ENCODE results near the gene PLIN5. TPM values are rescaled to one million over a fixed set of nuclear protein-coding genes. Genes with fewer than 3 reads are reported as not detected.
"Not testable (repeated sequence)": the region's sequence is repeated elsewhere in the genome, so short reads cannot be mapped to it uniquely, and the experiment has no call there.

PLIN5 gene
- total RNA-seq, 2 experiments from 2014 or later, result 0.32 to 0.56 TPM

DNA sequence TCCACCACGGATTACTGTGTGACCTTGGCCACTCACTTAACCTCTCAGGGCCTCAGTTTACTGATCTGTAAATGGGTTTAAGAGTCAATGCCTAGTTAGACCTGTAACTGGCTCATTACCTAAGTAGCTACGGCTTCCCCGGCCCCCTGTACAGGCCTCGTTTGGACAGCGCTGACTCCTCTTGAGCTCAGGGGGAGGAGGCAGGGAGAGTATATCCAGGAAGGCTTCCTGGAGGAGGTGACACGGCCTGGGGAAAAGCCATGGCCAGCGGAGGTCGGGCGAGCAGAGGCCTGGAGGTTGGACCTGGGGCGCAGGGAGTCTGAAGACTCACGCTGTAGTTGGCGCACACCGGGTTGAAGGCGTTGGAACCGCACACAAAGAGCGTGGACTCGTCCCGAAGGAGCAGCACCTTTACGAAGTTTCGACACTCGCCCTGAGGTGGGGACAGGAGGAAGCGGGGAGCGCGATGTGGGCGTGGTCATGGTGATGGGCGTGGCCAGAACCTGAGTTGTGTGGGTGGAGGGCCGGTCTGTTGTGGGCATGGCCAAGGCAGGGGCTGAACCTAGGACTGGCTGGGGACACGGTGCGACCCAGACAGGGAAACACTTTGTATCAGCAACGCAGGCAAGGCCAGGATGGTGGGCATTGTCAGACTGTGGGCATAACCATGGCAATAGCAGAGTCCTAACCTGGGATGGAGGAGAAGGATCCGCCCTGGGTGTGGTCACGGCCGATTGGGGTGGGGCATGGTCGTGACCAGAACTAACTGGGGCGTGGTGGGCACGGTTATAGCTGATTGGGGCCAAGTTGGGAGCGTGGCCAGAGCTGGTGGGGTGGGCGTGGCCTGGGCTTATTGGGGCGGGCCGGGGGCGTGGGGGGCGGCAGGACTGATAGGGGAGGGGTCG, 20.9 kb upstream of the PLIN5 start:
- DNase-seq, result no peak
- Mint-ChIP-seq H3K9me3 (no peaks in the 10 kb centered on the region), H3K36me3 (no peaks in the 10 kb centered on the region), H3K27me3 (peaks cover 3% of the 10 kb centered on the region), H3K27ac (no peak overlapping the region), H3K4me3 (no peak overlapping the region), H3K4me1 (no peaks in the 10 kb centered on the region)

DNA sequence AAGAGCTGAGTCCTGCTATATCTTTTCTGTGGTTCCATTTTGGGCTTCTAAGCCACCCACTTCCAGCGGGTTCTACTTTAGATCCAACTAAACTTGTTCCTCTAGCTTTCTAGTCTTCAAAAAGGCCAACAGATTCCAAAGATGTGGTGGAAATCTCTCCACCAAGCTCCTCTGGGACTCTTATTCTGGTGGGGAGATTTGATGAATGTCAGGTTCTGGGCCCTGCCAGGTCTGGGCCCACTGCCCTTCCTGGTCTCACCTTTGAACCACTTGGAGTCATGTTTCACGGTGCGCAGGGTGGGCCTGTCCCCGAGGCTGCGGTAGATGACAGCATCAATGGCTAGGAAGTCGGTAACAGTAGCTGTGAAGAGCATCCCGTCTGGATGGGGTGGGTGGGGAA, 19.7 kb upstream of the PLIN5 start:
- no peaks in the 10 kb centered on the region for H3K9me3 Mint-ChIP-seq
- H3K27ac Mint-ChIP-seq, result no peak overlapping the region
- no peaks in the 10 kb centered on the region for H3K4me1 Mint-ChIP-seq
- no peak for DNase-seq
- no peak overlapping the region for H3K4me3 Mint-ChIP-seq
- peaks cover 3% of the 10 kb centered on the region for H3K27me3 Mint-ChIP-seq
- no peaks in the 10 kb centered on the region for H3K36me3 Mint-ChIP-seq

DNA sequence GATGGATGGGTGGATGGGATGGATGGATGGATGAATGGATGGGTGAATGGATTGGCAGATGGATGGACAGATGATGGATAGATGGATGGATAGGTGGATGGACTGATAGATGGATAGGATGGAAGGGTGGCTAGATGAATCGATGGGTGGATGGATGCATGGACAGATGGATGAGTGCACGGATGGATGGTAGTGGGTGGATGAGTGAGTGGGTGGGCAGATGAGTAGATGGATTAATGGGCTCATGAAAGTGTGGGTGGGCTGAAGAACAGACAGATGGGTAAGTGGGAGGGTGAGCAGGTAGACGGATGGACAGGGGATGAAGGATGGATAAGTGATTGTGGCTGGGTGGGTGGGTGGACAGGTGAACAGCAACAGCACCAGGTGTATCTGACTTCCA, 18.8 kb upstream of the PLIN5 start:
- Mint-ChIP-seq H3K27ac (no peak overlapping the region), H3K27me3 (peaks cover 8% of the 10 kb centered on the region), H3K9me3 (no peaks in the 10 kb centered on the region), H3K4me1 (no peaks in the 10 kb centered on the region), H3K4me3 (no peak overlapping the region), H3K36me3 (no peaks in the 10 kb centered on the region)
- DNase-seq, result no peak

DNA sequence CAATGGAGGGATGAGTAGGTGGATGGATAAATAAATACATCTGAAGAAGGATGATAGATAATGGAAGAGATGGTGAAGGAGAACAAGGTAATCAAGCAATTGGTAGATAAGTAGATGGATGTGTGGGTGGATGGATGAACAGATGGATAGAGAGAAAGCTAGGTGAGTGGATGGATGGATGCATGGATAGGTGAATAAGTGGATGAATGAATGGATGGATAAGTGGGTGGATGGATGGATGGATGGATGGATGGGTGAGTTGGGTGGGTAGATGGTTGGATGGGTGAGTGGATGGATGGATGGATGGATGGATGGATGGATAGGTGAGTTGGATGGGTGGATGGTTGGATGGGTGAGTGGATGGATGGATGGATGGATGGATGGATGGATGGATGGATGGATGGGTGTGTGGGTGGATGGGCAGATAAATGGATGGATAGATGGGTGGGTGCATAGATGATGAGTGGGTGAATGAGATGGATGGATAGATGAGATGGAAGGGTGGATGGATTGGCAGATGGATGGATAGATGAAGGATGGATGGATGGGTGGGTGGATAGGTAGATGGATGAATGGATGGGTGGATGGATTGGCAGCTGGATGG, 18.2 kb upstream of the PLIN5 start:
- H3K36me3 Mint-ChIP-seq, result no peaks in the 10 kb centered on the region
- H3K4me1 Mint-ChIP-seq, result no peaks in the 10 kb centered on the region
- peaks cover 8% of the 10 kb centered on the region for H3K27me3 Mint-ChIP-seq
- no peak overlapping the region for H3K4me3 Mint-ChIP-seq
- H3K9me3 Mint-ChIP-seq, result no peaks in the 10 kb centered on the region
- no peak overlapping the region for H3K27ac Mint-ChIP-seq
- DNase-seq, result no peak

DNA sequence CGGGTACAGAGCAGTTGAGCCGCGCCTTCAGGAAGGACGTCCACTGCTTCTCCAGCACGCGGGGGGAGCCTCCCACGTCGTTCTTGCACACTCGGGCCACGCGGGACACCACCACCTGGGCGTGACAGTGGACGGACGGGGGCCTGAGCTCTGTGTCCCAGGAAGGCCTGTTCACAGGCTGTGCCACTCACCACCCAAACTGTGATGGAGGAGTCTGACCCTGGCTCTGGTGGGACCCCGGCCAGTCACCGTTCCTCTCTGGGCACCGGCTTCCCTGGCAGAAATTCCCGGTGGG, 17.4 kb upstream of the PLIN5 start:
- H3K36me3 Mint-ChIP-seq, result no peaks in the 10 kb centered on the region
- no peaks in the 10 kb centered on the region for H3K4me1 Mint-ChIP-seq
- no peak overlapping the region for H3K4me3 Mint-ChIP-seq
- H3K27me3 Mint-ChIP-seq, result peaks cover 8% of the 10 kb centered on the region
- no peaks in the 10 kb centered on the region for H3K9me3 Mint-ChIP-seq
- DNase-seq, result no peak
- H3K27ac Mint-ChIP-seq, result no peak overlapping the region

DNA sequence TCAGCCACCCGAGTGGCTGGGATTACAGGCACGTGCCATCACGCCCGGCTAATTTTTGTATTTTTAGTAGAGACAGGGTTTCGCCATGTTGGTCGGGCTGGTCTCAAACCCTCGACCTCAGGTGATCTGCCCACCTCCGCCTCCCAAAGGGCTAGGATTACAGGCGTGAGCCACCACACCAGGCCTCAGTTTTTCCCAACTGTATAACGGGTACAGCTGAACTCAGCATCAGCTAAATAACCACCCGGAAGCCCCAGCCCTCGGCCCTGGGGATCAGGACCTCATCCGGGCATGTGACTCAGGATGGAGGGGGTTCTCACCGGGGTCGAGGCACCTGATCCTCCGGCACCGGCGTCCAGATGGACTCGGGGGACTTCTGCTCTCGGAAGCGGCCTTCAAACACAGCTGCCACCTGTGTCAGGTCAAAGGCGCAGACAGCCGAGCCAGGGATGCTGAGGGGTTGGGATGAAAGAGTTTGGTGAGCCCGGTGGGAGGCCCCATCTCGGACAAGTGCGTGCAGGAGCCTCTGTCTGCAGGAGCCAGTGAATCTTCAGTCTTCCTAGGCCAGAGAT, 15.5 kb upstream of the PLIN5 start:
- no peaks in the 10 kb centered on the region for H3K4me1 Mint-ChIP-seq
- peaks cover 8% of the 10 kb centered on the region for H3K27me3 Mint-ChIP-seq
- DNase-seq, result no peak
- H3K4me3 Mint-ChIP-seq, result no peak overlapping the region
- no peak overlapping the region for H3K27ac Mint-ChIP-seq
- H3K36me3 Mint-ChIP-seq, result no peaks in the 10 kb centered on the region
- H3K9me3 Mint-ChIP-seq, result no peaks in the 10 kb centered on the region

DNA sequence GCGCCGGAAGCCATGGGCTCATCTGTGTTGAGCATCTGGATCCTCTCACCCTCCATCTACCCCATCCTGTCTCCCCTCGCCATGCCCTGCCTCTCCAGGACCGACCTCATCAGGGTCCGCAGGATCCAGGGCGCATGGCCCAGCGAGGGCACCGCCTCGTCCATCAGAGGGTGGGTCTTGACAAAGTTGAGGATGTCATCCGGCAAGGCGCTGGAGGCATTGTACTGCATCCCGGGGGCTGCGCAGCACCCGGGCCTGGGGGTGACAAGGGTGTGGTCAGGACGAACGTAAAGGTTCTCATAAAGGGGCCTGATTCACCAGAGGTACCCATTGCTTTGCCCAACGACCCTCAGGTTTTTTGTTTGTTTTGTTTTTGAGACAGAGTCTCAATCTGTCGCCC, 15.0 kb upstream of the PLIN5 start:
- no peaks in the 10 kb centered on the region for H3K9me3 Mint-ChIP-seq
- H3K27ac Mint-ChIP-seq, result no peak overlapping the region
- H3K36me3 Mint-ChIP-seq, result no peaks in the 10 kb centered on the region
- DNase-seq, result no peak
- no peak overlapping the region for H3K4me3 Mint-ChIP-seq
- no peaks in the 10 kb centered on the region for H3K4me1 Mint-ChIP-seq
- H3K27me3 Mint-ChIP-seq, result peaks cover 8% of the 10 kb centered on the region

DNA sequence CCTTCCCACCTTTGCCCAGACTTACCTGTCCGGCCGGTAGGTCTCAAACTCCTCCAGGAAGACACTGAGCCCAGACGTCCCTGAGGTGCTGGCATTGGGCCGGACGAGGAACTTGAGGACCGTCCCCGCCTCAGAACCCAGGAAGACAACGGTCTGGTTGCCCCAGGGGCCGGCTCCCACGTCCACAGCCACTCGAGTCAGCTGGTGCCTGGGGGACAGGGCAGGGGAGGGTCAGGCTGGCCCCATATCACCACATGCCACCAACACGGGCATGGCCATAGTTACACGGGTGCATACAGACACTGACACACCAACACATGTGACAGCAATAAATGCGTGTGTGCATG, 13.2 kb upstream of the PLIN5 start:
- H3K27me3 Mint-ChIP-seq, result peaks cover 8% of the 10 kb centered on the region
- no peaks in the 10 kb centered on the region for H3K9me3 Mint-ChIP-seq
- no peak overlapping the region for H3K4me3 Mint-ChIP-seq
- DNase-seq, result no peak
- H3K36me3 Mint-ChIP-seq, result no peaks in the 10 kb centered on the region
- H3K27ac Mint-ChIP-seq, result no peak overlapping the region
- no peaks in the 10 kb centered on the region for H3K4me1 Mint-ChIP-seq

DNA sequence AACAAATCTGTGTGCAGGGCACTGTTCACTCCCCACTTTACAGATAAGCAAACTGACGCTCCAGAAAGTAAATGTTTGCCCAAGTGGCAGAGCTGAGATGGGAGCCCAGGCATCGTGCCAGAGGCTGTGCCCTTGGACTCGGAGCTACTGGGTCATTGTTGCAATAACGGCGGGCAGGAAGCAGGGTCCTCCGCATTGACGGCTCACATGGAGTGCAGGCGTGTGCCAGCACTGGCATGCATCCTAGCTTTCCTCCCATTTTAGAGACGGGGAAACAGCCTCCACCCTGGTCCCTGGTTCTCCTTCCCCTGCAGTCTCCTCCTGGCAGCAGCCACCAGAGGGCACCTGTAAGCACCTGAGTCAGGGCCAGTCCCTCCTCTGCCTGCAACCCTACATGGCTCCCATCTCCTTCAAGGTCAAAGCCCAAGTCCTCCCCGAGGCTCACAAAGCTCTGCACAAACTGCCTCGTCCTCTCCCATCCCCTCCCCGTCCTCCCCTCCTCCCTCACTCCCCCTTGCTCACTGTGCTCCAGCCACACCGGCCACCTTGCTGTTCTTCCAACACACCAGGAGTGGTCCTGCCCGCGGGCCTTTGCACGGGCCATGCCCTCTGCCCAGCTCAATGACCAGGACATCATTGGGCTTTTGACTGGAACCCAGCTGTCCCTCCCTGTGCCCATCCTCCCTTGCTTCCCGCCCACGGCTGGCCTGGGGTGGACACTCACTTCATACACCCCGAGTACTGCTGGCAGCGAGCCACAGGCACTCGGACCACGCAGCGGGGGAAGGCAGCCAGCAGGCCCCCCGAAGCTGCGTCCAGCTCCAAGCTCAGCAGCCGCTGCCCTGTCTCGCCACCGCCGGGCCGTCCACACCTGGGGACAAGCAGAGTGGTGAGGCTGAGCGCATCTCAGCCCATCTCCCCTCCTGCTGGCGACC, 12.5 kb upstream of the PLIN5 start:
- H3K4me1 Mint-ChIP-seq, result no peaks in the 10 kb centered on the region
- no peak overlapping the region for H3K4me3 Mint-ChIP-seq
- no peaks in the 10 kb centered on the region for H3K9me3 Mint-ChIP-seq
- H3K27ac Mint-ChIP-seq, result no peak overlapping the region
- H3K27me3 Mint-ChIP-seq, result peaks cover 8% of the 10 kb centered on the region
- no peaks in the 10 kb centered on the region for H3K36me3 Mint-ChIP-seq
- peak; percentile 26 for DNase-seq

DNA sequence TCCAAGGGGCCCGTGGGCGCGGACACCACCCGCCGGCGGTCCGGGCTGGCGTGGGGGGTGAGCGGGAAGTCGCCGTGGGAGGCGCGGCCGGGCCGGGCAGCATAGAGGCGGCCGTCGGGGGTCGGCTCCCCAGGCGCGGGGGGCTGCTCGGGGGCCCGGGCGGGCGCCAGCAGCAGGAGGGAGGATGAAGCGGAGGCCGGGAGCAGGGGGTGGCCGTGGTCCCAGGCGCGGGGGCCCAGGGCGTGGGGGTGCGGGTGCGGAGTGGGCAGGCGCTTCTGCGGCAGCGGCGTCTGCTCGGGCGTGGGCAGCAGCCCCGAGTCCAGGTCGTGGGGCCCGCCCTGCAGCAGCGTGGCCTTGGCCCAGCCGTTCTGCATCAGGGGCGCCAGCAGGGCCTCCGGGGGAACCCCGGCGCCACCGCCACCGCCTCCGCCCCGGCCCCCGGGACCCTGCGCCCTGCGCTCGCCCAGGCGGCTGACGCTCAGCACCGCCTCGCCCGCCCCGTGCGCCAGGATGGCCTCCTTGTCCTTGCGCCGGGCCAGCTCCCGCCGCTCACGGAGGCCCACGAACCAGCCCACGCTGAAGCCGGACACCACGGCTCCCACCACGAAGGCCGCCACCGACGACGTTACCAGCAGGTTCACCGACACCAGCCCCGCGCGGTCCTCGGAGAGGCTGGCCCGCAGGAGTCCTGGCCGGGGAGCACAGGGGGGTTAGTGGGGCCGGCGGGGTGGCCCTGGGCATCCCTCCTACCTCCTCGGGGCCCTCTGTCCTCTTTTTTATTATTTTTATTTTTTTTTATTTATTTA, 9.0 kb upstream of the PLIN5 start:
- DNase-seq, result no peak
- peaks cover 14% of the 10 kb centered on the region for H3K27me3 Mint-ChIP-seq
- H3K9me3 Mint-ChIP-seq, result no peaks in the 10 kb centered on the region
- H3K4me1 Mint-ChIP-seq, result peaks cover 6% of the 10 kb centered on the region
- H3K27ac Mint-ChIP-seq, result no peak overlapping the region
- H3K4me3 Mint-ChIP-seq, result no peak overlapping the region
- no peaks in the 10 kb centered on the region for H3K36me3 Mint-ChIP-seq

DNA sequence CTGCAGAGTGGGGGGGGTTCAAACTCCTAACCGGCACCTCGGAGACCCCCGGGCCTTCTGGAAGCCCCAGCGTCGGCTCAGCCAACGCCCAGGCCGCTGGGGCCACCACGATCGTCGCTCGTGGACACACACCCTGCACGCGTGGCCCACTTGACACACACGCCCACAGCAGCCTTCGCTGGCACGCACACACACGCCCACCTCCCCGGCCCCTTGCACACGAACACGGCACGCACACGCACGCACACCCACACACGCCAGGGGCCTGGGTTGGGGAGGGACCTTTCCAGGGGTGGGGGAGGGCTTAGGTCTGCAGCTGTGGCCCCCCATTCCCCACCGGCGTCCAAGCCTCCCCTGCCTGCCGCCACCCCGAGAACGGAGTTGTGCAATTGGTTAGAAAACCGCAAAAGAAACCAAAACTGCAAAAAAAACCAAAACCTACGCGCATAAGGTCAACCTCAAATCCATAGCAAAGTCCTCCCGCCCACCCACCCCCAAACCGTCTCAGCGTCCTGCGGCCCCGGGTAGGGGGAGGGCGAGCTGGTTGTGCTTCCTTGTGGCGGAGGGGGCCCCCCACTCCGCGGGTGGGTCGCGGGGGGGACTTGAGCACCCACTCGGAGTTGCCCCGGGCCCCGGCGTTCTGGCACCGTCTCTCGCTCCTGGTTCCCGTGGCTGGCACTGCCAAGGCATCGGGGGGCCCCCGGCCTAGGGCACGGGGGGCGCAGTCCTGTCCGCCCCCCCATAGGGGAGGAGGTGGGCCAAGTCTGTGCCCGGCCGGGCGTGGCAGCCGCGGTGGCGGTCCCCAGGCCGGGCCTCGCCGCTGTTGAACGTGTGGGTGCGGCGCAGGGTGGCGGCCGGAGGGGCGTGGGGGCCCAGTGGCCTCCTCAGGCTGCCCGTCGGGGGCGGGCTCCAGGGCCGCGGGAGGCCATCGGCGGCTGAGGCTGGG, 8.1 kb upstream of the PLIN5 start:
- H3K4me3 Mint-ChIP-seq, result no peak overlapping the region

DNA sequence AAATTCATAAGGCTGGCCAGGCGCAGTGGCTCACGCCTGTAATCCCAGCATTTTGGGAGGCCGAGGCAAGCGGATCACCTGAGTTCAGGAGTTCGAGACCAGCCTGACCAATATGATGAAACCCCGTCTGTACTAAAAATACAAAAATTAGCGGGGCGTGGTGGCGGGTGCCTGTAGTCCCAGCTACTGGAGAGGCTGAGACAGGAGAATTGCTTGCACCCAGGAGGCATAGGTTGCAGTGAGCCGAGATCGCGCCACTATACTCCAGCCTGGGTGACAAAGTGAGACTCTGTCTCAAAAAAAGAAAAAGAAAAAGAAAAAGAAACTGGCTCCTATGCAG, 6.8 kb upstream of the PLIN5 start:
- H3K9me3 Mint-ChIP-seq, H3K36me3 Mint-ChIP-seq, H3K4me1 Mint-ChIP-seq, H3K27ac Mint-ChIP-seq, DNase-seq, H3K4me3 Mint-ChIP-seq: not testable (repeated sequence)
- H3K27me3 Mint-ChIP-seq, result peaks cover 17% of the 10 kb centered on the region

More for the DNA sequence above, 8.1 kb upstream of the PLIN5 start:
- Mint-ChIP-seq H3K36me3 (no peaks in the 10 kb centered on the region), H3K4me1 (peaks cover 6% of the 10 kb centered on the region), H3K27ac (no peak overlapping the region), H3K27me3 (peaks cover 14% of the 10 kb centered on the region), H3K9me3 (no peaks in the 10 kb centered on the region)
- no peak for DNase-seq

DNA sequence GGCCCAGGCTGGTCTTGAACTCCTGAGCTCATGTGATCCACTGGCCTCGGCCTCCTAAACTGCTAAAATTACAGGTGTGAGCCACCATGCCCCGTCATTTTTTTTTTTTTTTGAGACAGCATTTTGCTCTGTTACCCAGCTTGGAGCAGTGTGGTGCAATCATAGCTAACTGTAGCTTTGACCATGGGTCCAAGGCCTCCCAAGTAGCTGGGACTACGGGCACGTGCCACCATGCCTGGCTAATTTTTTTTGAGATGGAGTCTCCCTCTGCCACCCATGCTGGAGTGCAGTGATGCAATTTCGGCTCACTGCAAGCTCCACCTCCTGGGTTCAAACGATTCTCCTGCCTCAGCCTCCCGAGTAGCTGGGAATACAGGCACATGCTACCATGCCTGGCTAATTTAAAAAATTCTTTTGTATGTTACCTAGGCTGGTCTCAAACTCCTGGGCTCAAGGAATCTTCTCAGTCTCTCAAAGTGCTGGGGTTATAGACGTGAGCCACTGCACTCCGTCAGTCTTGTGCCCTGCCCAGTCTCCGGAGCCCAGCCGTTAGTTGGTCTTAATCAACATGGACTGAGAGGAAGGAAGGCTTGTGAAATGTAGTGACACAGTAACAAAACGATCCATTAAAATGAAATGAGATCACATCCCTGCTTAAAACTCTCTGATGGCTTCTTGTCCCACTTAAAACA, 6.2 kb upstream of the PLIN5 start:
- Mint-ChIP-seq H3K4me1 (peaks cover 6% of the 10 kb centered on the region), H3K9me3 (no peaks in the 10 kb centered on the region), H3K27me3 (peaks cover 17% of the 10 kb centered on the region), H3K27ac (no peak overlapping the region), H3K4me3 (no peak overlapping the region), H3K36me3 (no peaks in the 10 kb centered on the region)
- no peak for DNase-seq
